ENCODE data around the gene TET1. TPM values are rescaled to one million over a fixed set of nuclear protein-coding genes. Genes with fewer than 3 reads are reported as not detected.
"Not testable (repeated sequence)": the region's sequence is repeated elsewhere in the genome, so short reads cannot be mapped to it uniquely, and the experiment has no call there.

Gene TET1
- total and polyA plus RNA-seq, 2 of the 13 experiments (the other 11 are each of a cell fraction or from before 2014, with no cell fraction given), result 6.9 to 7.3 TPM

- Histone ChIP-seq H3K79me2 (ENCODE audit: insufficient read depth, low read length) (no peaks in the 10 kb centered on the region), H4K20me1 (ENCODE audit: insufficient read depth, low read length) (no peaks in the 10 kb centered on the region), H3K9ac (ENCODE audit: insufficient read depth, low read depth, low read length) (no peak overlapping the region), H3K4me3 (replicated peaks in 1 of 3; ENCODE audit: insufficient read depth in 1 of 3, low read depth in 2 of 3, low read length in 3 of 3) (no peak overlapping the region), H3K27me3 (ENCODE audit: control insufficient read depth in 1 of 2, insufficient read depth in 2 of 2, low read length in 2 of 2) (no peaks in the 10 kb centered on the region), H3K27ac (ENCODE audit: extremely low read length, insufficient read depth, low read length) (no peak overlapping the region), H3K4me1 (ENCODE audit: insufficient read depth, low read length) (peaks cover 21% of the 10 kb centered on the region), H3K9me3 (ENCODE audit: low read length) (no peaks in the 10 kb centered on the region), H3K36me3 (replicated peaks in 1 of 2; ENCODE audit: control insufficient read depth in 1 of 2, insufficient read depth in 2 of 2, low read length in 2 of 2) (peaks cover 5 to 16% of the 10 kb centered on the region in 2 experiments; a peak in 3 of 5 replicates), H2AFZ (ENCODE audit: low read length) (no peak overlapping the region), H3K4me2 (ENCODE audit: low read depth, low read length) (no peak overlapping the region)
- FAIRE-seq, result no peak
- BruUV-seq (replicated peaks), result no TSS peak
- WGBS (ENCODE audit: low lambda C conversion rate), result 95% methylated on average over 3 of the region's 3 CpGs
- intact Hi-C loops (cut with micrococcal nuclease; ENCODE audit: unreplicated experiment) (no loop called here), in situ Hi-C loops (cut with HindIII; ENCODE audit: extremely low pct_ligation_motif_present, low pct_unique_long_range_greater_than_20kb) (no loop called here)
- no peak for DNase-seq (ENCODE audit: low spot score)
- ChIA-PET CTCF (ENCODE audit: low intra/inter-chr PET ratio, low total read pairs) (no interaction called here), POLR2A (no interaction called here)
- ATAC-seq, result no peak
- TF ChIP-seq ZNF777 (CRISPR knock-in tag; IDR thresholded peaks at IDR 0.05), result no peak
- TF ChIP-seq ZSCAN31 (CRISPR knock-in tag; IDR thresholded peaks at IDR 0.05; ENCODE audit: low read depth), result no peak
Measured at GRCh38 chr10:68636335-68636734, 76.2 kb downstream of the TET1 start.

GRCh38 chr10:68643550-68643949 is 83.4 kb downstream of the TET1 start:
- H3K27me3 ChIP-seq (ENCODE audit: control insufficient read depth in 1 of 2, insufficient read depth in 2 of 2, low read length in 2 of 2); H3K9me3 ChIP-seq (ENCODE audit: low read length); H3K4me3 ChIP-seq (replicated peaks in 1 of 3; ENCODE audit: insufficient read depth in 1 of 3, low read depth in 2 of 3, low read length in 3 of 3); intact Hi-C loops (cut with micrococcal nuclease; ENCODE audit: unreplicated experiment); H3K9ac ChIP-seq (ENCODE audit: insufficient read depth, low read depth, low read length); ATAC-seq; FAIRE-seq; POLR2A ChIA-PET; H2AFZ ChIP-seq (ENCODE audit: low read length); DNase-seq (ENCODE audit: low spot score); H3K79me2 ChIP-seq (ENCODE audit: insufficient read depth, low read length); in situ Hi-C loops (cut with HindIII; ENCODE audit: extremely low pct_ligation_motif_present, low pct_unique_long_range_greater_than_20kb); H4K20me1 ChIP-seq (ENCODE audit: insufficient read depth, low read length); H3K4me1 ChIP-seq (ENCODE audit: insufficient read depth, low read length); H3K4me2 ChIP-seq (ENCODE audit: low read depth, low read length); BruUV-seq (replicated peaks); H3K27ac ChIP-seq (ENCODE audit: extremely low read length, insufficient read depth, low read length); CTCF ChIA-PET (ENCODE audit: low intra/inter-chr PET ratio, low total read pairs): not testable (repeated sequence)
- H3K36me3 ChIP-seq (replicated peaks in 1 of 2; ENCODE audit: control insufficient read depth in 1 of 2, insufficient read depth in 2 of 2, low read length in 2 of 2), result peaks cover 4 to 52% of the 10 kb centered on the region in 2 experiments; a peak in 4 of 5 replicates
- 98% methylated on average over 5 of the region's 5 CpGs for WGBS (ENCODE audit: low lambda C conversion rate)

Data from HepG2 (cell line).